HEK293 (cell line): ENCODE measurements around the gene UNCX.
A peak's percentile ranks its signal among the peaks of the same experiment; 100 is the strongest.

Source experiments
- CTCF ChIA-PET: fragments of 350-600 bp; formaldehyde crosslinking; extraction: SDS; loops from one replicate; lab custom pipeline; 2021; ENCODE audit warnings: antibody characterized with exemption; lab: Yijun Ruan, JAX
- POLR2A ChIA-PET: fragments of 300-600 bp; formaldehyde crosslinking; extraction: SDS; loops from one replicate; lab custom pipeline; 2020; ENCODE audit warnings: antibody characterized with exemption, inconsistent platforms; lab: Yijun Ruan, JAX
- H3K27ac ChIP-seq: fragments of 200-500 bp; sonication (Bioruptor generic); 2 replicates; pipeline ENCODE4 v1.5.1; 2014; ENCODE audit warnings: low read depth, low read length, control low read depth, inconsistent platforms; ENCODE audit errors: extremely low read depth
- H3K36me3 ChIP-seq, 2 experiments: fragments of 200-500 bp in 1 of 2; sonication (Bioruptor generic) in 1 of 2; 1 replicate in 1 of 2; 2 replicates in 1 of 2; pipeline ENCODE4 v1.5.1; 2014 to 2017; ENCODE audit warnings: inconsistent platforms in 2 of 2, low read length in 2 of 2; ENCODE audit not compliant: control insufficient read depth in 2 of 2, insufficient read depth in 1 of 2
- H3K4me1 ChIP-seq: fragments of 200-500 bp; sonication (Bioruptor generic); 2 replicates; pipeline ENCODE4 v1.5.1; 2014; ENCODE audit warnings: mild to moderate bottlenecking, low read length, inconsistent platforms; ENCODE audit not compliant: control insufficient read depth, insufficient read depth
- H3K4me3 ChIP-seq: 2 replicates; pipeline ENCODE4 v1.5.1; 2011; ENCODE audit warnings: low read depth, mild to moderate bottlenecking, control low read depth, low read length, moderate library complexity
- H3K9me3 ChIP-seq: fragments of 200-500 bp; sonication (Bioruptor generic); 2 replicates; pipeline ENCODE4 v1.5.1; 2014; ENCODE audit warnings: low read depth, low read length, inconsistent platforms; ENCODE audit not compliant: control insufficient read depth, insufficient read depth
- EGR2 ChIP-seq: fragments of 450-650 bp; formaldehyde crosslinking; IDR thresholded peaks from 2 replicates; pipeline ENCODE4 v1.5.1; 2016; ENCODE audit warnings: low read depth, missing biosample characterization, missing genetic modification characterization
- KLF7 ChIP-seq: fragments of 450-650 bp; formaldehyde crosslinking; IDR thresholded peaks from 2 replicates; pipeline ENCODE4 v1.5.1; 2016; ENCODE audit warnings: missing biosample characterization, missing genetic modification characterization, borderline replicate concordance
- MZF1 ChIP-seq: fragments of 450-650 bp; formaldehyde crosslinking; IDR thresholded peaks from 2 replicates; pipeline ENCODE4 v1.5.1; 2017; ENCODE audit warnings: missing biosample characterization, missing genetic modification characterization, borderline replicate concordance
- OSR2 ChIP-seq: fragments of 450-650 bp; formaldehyde crosslinking; IDR thresholded peaks from 2 replicates; pipeline ENCODE4 v1.5.1; 2016; ENCODE audit warnings: missing biosample characterization, missing genetic modification characterization
- OVOL3 ChIP-seq: fragments of 450-650 bp; formaldehyde crosslinking; IDR thresholded peaks from 2 replicates; pipeline ENCODE4 v1.5.1; 2016; ENCODE audit warnings: missing biosample characterization, missing genetic modification characterization
- REST ChIP-seq: fragments of 450-650 bp; formaldehyde crosslinking; IDR thresholded peaks from 2 replicates; pipeline ENCODE4 v1.5.1; 2016; ENCODE audit warnings: missing biosample characterization, missing genetic modification characterization
- ZBTB26 ChIP-seq: fragments of 450-650 bp; formaldehyde crosslinking; optimal IDR thresholded peaks from 2 replicates; pipeline ENCODE3; 2016; ENCODE audit warnings: missing biosample characterization, mild to moderate bottlenecking, missing genetic modification characterization
- ZBTB8A ChIP-seq: fragments of 450-650 bp; formaldehyde crosslinking; IDR thresholded peaks from 2 replicates; pipeline ENCODE4 v1.5.1; 2016; ENCODE audit warnings: missing biosample characterization, missing genetic modification characterization
- ZEB2 ChIP-seq: fragments of 450-650 bp; formaldehyde crosslinking; IDR thresholded peaks from 2 replicates; pipeline ENCODE4 v1.5.1; 2016; ENCODE audit warnings: missing biosample characterization, missing genetic modification characterization
- ZFP41 ChIP-seq: fragments of 450-650 bp; formaldehyde crosslinking; IDR thresholded peaks from 2 replicates; pipeline ENCODE4 v1.5.1; 2016; ENCODE audit warnings: missing biosample characterization, missing genetic modification characterization, borderline replicate concordance
- ZNF214 ChIP-seq: fragments of 450-650 bp; formaldehyde crosslinking; IDR thresholded peaks from 2 replicates; pipeline ENCODE4 v1.5.1; 2017; ENCODE audit warnings: missing biosample characterization, mild to moderate bottlenecking, missing genetic modification characterization, borderline replicate concordance
- ZNF266 ChIP-seq: fragments of 450-650 bp; formaldehyde crosslinking; IDR thresholded peaks from 2 replicates; pipeline ENCODE4 v1.5.1; 2016; ENCODE audit warnings: missing biosample characterization, missing genetic modification characterization, low read depth
- ZNF274 ChIP-seq, 2 experiments: fragments of 200-500 bp in 1 of 2; fragments of 450-650 bp in 1 of 2; sonication (Bioruptor generic) in 1 of 2; formaldehyde crosslinking in 1 of 2; IDR thresholded peaks; 2 replicates each; pipeline versions ENCODE4 v1.5.1 to v1.6.1; 2014 to 2016; ENCODE audit warnings: borderline replicate concordance in 1 of 2, inconsistent platforms in 1 of 2, low read length in 1 of 2, missing biosample characterization in 1 of 2, missing genetic modification characterization in 1 of 2
- ZNF311 ChIP-seq: fragments of 450-650 bp; formaldehyde crosslinking; IDR thresholded peaks from 2 replicates; pipeline ENCODE4 v1.5.1; 2017; ENCODE audit warnings: missing biosample characterization, missing genetic modification characterization, borderline replicate concordance
- ZNF366 ChIP-seq: fragments of 450-650 bp; formaldehyde crosslinking; conservative IDR thresholded peaks from 2 replicates; pipeline ENCODE4 v1.5.1; 2016; ENCODE audit warnings: missing biosample characterization, missing genetic modification characterization
- ZNF510 ChIP-seq: fragments of 450-650 bp; formaldehyde crosslinking; IDR thresholded peaks from 2 replicates; pipeline ENCODE4 v1.5.1; 2018; ENCODE audit warnings: mild to moderate bottlenecking, missing genetic modification characterization, missing biosample characterization; ENCODE audit not compliant: insufficient replicate concordance
- ZNF624 ChIP-seq: fragments of 450-650 bp; formaldehyde crosslinking; IDR thresholded peaks from 2 replicates; pipeline ENCODE4 v1.5.1; 2017; ENCODE audit warnings: missing biosample characterization, missing genetic modification characterization
- ZNF629 ChIP-seq: fragments of 450-650 bp; formaldehyde crosslinking; IDR thresholded peaks from 2 replicates; pipeline ENCODE4 v1.5.1; 2017; ENCODE audit warnings: missing biosample characterization, missing genetic modification characterization
- ZNF791 ChIP-seq: fragments of 450-650 bp; formaldehyde crosslinking; IDR thresholded peaks from 2 replicates; pipeline ENCODE4 v1.5.1; 2016; ENCODE audit warnings: missing biosample characterization, missing genetic modification characterization
- ZXDB ChIP-seq: fragments of 450-650 bp; formaldehyde crosslinking; IDR thresholded peaks from 2 replicates; pipeline ENCODE4 v1.5.1; 2016; ENCODE audit warnings: missing biosample characterization, missing genetic modification characterization
- TF ChIP-seq, protein P1 (sequence below): fragments of 450-650 bp; formaldehyde crosslinking; IDR thresholded peaks from 2 replicates; pipeline ENCODE4 v1.5.1; 2016; ENCODE audit warnings: missing biosample characterization, missing genetic modification characterization
- TF ChIP-seq, protein P2 (sequence below): fragments of 450-650 bp; formaldehyde crosslinking; IDR thresholded peaks from 2 replicates; pipeline ENCODE4 v1.5.1; 2017; ENCODE audit warnings: missing biosample characterization, missing genetic modification characterization

UNCX gene

GRCh38 chr7:1236831-1237701 lies 4.4 kb downstream of the UNCX start:
- H3K27ac ChIP-seq: no peak overlapping the region
- ChIA-PET CTCF (interaction anchor here (0.5 to 1.1 kb wide), 3 partner anchors 18 to 136 kb away, joined by 3 read pairs; no protein-coding TSS in a partner anchor), POLR2A (no interaction called here)
- H3K9me3 ChIP-seq: no peaks in the 10 kb centered on the region
- no peak for TF ChIP-seq OVOL3 (tag by site-specific recombination)
- TF ChIP-seq ZBTB26: peak; percentile 11
- TF ChIP-seq, protein P1, sequence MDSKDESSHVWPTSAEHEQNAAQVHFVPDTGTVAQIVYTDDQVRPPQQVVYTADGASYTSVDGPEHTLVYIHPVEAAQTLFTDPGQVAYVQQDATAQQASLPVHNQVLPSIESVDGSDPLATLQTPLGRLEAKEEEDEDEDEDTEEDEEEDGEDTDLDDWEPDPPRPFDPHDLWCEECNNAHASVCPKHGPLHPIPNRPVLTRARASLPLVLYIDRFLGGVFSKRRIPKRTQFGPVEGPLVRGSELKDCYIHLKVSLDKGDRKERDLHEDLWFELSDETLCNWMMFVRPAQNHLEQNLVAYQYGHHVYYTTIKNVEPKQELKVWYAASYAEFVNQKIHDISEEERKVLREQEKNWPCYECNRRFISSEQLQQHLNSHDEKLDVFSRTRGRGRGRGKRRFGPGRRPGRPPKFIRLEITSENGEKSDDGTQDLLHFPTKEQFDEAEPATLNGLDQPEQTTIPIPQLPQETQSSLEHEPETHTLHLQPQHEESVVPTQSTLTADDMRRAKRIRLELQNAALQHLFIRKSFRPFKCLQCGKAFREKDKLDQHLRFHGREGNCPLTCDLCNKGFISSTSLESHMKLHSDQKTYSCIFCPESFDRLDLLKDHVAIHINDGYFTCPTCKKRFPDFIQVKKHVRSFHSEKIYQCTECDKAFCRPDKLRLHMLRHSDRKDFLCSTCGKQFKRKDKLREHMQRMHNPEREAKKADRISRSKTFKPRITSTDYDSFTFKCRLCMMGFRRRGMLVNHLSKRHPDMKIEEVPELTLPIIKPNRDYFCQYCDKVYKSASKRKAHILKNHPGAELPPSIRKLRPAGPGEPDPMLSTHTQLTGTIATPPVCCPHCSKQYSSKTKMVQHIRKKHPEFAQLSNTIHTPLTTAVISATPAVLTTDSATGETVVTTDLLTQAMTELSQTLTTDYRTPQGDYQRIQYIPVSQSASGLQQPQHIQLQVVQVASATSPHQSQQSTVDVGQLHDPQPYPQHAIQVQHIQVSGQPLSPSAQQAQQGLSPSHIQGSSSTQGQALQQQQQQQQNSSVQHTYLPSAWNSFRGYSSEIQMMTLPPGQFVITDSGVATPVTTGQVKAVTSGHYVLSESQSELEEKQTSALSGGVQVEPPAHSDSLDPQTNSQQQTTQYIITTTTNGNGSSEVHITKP (tag by site-specific recombination): 0 out of 2 replicates have a peak, but pooled peaks have one; percentile 26
- H3K36me3 ChIP-seq: no peaks in the 10 kb centered on the region
- no peaks in the 10 kb centered on the region for H3K4me1 ChIP-seq
- H3K4me3 ChIP-seq: no peak overlapping the region

- no peaks in the 10 kb centered on the region for H3K4me1 ChIP-seq
- POLR2A ChIA-PET: no interaction called here
- no peak overlapping the region for H3K4me3 ChIP-seq
- H3K9me3 ChIP-seq: no peaks in the 10 kb centered on the region
- no peak overlapping the region for H3K27ac ChIP-seq
- H3K36me3 ChIP-seq: no peaks in the 10 kb centered on the region
- CTCF ChIA-PET: interaction anchor here (0.5 to 1.1 kb wide), 2 partner anchors 17 to 95 kb away, joined by 3 read pairs; no protein-coding TSS in a partner anchor
- TF ChIP-seq ZNF214 (tag by site-specific recombination) (no peak), OSR2 (tag by site-specific recombination) (no peak), ZNF624 (no peak), ZNF266 (no peak), ZBTB8A (tag by site-specific recombination) (no peak), ZNF510 (no peak), KLF7 (tag by site-specific recombination) (no peak), ZNF274 (IDR thresholded peaks at IDR 0.05; ENCODE audit: low read length) (no peak), ZNF274 (tag by site-specific recombination; IDR thresholded peaks at IDR 0.05; ENCODE audit: borderline replicate concordance) (no peak), ZNF366 (tag by site-specific recombination) (no peak), ZEB2 (tag by site-specific recombination) (no peak), ZNF311 (no peak), ZFP41 (tag by site-specific recombination) (no peak), MZF1 (tag by site-specific recombination) (no peak), REST (tag by site-specific recombination) (no peak), EGR2 (tag by site-specific recombination) (no peak), ZNF629 (tag by site-specific recombination) (no peak), ZNF791 (tag by site-specific recombination) (no peak), ZXDB (tag by site-specific recombination) (no peak)
- TF ChIP-seq, protein P2, sequence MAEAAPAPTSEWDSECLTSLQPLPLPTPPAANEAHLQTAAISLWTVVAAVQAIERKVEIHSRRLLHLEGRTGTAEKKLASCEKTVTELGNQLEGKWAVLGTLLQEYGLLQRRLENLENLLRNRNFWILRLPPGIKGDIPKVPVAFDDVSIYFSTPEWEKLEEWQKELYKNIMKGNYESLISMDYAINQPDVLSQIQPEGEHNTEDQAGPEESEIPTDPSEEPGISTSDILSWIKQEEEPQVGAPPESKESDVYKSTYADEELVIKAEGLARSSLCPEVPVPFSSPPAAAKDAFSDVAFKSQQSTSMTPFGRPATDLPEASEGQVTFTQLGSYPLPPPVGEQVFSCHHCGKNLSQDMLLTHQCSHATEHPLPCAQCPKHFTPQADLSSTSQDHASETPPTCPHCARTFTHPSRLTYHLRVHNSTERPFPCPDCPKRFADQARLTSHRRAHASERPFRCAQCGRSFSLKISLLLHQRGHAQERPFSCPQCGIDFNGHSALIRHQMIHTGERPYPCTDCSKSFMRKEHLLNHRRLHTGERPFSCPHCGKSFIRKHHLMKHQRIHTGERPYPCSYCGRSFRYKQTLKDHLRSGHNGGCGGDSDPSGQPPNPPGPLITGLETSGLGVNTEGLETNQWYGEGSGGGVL: no peak
Measured at GRCh38 chr7:1237704-1238255, 5.1 kb downstream of the UNCX start.
